ENCODE measurements around the gene CACNA1C.

The CACNA1C gene

DNA sequence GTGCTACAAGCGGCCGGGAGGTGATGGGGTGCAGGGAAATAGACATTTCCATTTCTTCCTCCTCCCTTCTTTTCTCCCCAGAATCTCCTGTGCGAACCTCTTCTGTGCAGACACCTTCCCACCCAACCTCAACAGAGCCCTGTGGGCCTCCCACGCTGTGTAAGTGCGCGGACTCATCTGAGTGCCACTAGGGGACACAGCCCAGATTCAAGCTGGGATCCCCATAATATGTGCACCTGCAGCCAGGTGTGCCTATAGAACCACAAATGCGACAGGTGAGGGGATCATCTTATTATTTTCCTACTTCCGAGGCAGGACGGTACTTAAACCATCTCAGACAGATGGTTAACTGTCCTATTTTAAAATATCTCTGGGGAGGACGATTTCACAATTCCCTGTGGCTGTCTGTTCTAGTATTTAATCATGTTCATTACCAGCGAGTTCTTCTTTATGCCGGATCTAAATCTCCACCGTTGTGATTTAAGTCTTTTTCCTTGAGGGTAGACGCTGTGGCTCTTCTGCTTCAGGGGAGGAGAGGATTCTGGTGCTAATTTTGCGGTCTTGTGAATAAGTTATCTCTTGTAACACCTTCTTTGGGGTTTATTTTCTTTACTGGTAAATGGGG is 17.2 kb upstream of the CACNA1C start:
- DNase-seq, result no peak

DNA sequence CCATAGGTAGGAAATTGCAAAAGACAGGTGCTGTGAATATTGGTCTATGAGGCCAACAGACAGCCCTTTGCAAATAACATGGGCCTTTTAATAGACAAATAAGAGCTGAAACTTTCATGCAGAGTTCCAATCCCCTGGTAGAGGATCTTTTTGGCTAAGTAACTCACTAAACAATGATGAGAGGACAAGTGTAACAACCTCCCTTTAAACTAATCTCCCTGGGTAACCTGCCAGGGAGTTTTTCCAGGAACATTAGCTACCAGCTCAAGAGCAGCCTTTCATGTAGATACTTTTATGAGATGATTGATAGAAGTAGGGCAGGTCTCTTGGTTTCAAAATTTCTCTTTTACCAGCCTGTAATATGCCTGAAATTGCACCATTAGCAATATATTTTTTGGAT is 13.8 kb upstream of the CACNA1C start:
- DNase-seq, result no peak

- no peak for DNase-seq
These were observed 9.7 kb upstream of the CACNA1C start for GRCh38 chr12:2043054-2043453.

DNA sequence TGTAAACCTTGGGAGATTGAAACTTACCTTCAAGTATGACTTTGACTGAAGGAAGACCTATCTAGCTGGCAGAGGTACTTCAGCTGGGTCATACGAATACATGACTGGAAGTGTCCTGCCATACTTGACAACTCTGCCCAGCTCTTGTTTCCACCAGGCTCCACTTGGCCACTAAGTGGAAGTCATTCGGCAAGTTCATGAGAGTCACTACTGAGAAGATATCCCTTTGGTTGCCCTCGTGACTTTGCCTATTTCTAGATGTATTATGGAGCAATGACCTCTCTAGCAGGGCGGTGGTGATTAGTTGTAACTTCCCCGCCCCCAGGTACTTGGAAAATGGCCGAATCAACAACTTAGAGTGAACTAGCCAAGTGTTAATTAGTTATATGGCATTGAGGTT is 8.6 kb upstream of the CACNA1C start:
- DNase-seq, result no peak

DNA sequence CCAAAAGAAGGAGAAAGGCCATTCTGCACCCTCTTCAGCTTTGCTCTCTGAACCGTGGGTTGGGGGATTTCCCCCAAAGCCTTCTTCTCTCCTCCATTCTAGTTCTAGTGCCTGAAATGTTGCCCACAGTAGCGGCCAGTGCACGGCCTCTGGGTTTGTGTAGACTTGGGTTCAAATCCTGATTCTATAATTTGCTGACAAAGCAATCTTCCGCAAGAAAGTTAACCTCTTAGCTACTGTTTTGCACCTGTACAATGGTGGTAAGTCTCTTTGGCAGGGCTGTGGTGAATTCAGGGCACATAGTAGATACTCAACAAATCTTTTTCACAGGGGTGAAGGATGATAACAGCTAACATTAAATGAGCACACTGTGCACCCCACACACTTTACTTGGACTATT is 5.8 kb upstream of the CACNA1C start:
- DNase-seq, result no peak

DNA sequence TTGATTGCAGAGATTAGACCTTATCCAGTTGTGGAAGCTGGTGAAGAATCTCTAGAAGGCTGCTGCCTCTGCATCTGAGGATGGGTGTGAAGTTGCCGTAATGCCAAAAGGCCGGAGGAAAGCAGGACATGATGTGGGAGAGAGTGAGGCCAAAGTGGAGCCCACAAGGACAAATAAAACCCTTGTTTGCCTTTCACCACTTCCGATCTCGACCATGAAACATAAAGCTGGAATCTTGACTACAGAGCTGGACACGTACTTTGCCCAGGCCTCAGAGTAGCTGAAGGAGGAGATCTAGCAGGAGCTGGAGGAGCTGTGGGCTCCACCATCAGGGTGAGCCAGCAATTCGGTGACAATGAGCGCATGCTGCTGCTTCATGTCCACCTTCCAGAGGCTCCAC is 5.0 kb upstream of the CACNA1C start:
- DNase-seq, result no peak

GRCh38 chr12:2049604-2050540 is 2.9 kb upstream of the CACNA1C start:
- DNase-seq, result no peak

DNA sequence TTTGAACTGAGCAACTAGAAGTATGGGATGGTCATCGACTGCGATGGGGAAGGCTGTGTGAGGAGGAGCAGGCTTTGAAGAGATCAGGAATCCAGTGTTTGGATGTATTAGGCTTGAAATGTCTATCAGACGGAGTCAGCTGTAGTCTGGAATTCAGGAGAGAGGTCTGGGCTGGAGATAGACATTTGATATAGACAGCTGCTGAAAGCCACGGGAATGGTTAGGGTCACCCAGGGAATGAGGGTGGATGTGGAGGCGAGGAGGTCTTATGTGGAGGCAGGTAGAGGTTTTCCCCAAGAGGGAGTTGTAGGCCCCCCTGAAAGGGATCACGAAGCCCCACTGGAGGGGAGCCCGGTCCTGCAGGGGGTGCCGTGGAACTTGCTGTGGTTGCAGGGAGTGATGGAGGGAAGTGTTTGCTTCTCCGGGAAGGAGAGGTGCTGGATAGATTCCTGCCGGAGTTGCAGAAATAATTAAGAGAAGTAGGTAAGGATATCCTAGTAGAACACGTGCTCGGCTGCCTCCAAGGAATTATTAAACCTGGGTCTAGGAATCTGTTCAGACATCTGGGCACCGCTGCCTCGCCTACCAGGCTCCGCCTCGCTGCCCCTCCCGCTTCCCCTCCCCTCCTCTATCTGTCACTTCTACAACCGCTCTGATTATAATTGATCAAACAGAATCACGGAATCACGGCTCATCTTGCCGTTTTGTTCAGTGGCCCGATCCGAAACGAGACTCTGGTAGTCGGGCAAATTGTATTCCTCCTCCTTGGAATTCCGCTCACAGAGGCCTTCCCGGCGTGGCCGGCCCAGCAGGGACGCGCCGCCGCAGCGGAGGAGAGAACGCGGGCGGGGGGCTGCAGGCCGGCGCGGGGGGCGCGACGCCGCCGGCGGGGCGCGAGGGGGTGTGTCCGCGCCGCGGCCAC is 826 bp upstream of the CACNA1C start:
- DNase-seq, result no peak

DNA sequence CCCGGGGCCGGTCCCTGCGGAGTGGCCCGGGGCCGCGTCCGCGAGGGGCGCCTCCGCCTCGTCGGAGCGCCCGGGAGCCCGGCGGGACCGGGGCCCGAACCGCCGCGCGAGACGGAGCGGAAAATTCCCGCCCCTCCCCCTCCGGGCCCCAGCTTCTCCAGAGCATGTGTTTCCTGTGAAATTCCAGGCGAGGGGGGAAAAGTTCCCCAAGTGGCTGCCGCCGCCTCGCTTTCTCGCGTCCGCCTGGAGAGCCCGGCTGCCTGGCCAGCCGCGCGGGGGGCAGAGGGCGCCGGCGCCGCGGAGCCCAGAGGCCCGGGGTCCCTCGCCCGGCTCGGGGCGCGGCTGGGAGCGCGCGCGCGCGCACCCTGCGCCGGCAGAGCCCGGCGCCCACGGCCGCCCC is 904 bp downstream of the CACNA1C start:
- no peak for DNase-seq

- DNase-seq, result no peak
These were observed 1.6 kb downstream of the CACNA1C start for GRCh38 chr12:2054091-2055018.

DNA sequence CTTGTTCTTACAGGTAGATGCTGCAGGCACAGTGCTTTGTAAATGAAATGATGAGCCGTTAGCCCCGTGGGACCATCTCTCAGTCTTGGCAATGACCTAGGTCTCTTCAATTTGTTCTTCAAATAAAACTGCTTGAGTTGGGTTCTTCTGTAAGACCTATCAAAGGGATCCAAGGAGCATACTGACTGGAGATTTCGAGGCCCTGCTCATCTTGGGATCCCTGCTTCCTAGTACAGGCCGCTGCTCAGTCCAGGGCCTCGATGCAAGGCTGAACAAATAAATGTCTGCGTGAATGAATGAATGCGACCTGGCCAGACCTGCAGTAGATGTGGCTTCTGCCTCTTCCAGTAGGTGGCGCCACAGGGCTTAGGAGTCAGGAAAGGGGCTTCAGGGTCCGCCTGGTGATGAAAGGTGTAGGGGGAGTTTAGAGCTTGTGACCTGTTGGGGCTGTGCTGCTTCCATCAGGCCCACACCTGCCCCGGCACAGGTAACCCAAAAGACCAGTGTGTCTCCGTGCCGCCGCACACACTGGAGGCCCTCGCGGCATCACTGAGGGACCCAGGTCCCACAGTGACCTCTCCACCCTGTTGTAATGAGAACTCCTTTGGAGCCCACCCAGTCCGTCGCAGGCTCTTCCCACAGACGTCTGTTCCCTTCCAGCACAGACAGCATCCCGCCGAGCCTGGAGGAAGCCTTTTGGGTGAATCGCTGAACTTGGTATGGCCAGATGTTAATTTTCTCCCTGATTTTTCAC is 4.4 kb downstream of the CACNA1C start:
- peak; percentile 7 for DNase-seq

- DNase-seq, result no peak
These were observed 5.1 kb downstream of the CACNA1C start for GRCh38 chr12:2057795-2058408.

- DNase-seq, result no peak
These were observed 6.0 kb downstream of the CACNA1C start for GRCh38 chr12:2058837-2059236.

GRCh38 chr12:2061402-2061801 is 8.6 kb downstream of the CACNA1C start:
- DNase-seq, result no peak

- DNase-seq, result no peak
These were observed 11.3 kb downstream of the CACNA1C start for GRCh38 chr12:2064071-2064507.

DNA sequence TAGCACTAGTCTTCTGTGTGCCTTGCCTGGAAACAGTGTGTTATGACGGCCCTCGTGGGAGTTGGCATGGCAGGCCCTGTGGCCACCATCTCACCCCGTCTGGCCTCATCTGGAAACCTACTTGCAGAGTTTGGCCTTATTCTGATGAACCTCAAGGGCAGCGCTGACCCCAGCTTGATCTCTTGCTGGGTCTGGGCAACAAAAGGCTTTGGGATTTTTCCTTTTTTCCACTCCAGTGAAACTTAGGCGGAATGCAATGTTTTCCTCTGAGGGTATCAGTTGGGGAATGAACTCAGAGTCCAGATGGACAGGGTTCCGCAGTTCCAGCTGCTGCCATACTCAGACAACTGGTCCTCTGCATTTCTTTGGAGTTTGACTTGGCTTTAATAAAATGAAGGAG is 15.9 kb downstream of the CACNA1C start:
- DNase-seq, result no peak

- DNase-seq, result no peak
These were observed 17.8 kb downstream of the CACNA1C start for GRCh38 chr12:2070440-2071045.

DNA sequence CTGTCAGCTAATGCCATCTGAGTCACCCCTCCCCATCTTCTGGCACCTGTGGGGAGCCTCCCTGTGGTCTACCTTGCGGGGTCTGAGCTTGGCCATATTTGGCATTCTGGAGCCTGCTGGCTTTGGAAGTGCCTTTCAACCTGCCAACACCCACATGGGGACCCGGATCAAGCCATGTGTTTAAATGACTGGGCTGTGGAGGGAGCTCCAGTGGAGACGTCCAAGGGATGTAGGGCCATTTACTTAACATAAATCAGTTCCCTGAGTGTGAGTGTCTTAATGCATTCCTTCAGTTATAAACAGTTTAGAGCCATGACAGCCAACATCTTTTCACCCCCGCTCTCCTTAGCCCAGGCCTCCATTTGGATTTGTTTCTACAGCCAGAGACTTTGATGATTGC is 22.0 kb downstream of the CACNA1C start:
- no peak for DNase-seq

GRCh38 chr12:2075508-2076195 is 22.9 kb downstream of the CACNA1C start:
- no peak for DNase-seq

GRCh38 chr12:2076196-2076570 is 23.4 kb downstream of the CACNA1C start:
- DNase-seq, result no peak
